ENCODE data around the gene SEMA3C.

The SEMA3C gene

DNA sequence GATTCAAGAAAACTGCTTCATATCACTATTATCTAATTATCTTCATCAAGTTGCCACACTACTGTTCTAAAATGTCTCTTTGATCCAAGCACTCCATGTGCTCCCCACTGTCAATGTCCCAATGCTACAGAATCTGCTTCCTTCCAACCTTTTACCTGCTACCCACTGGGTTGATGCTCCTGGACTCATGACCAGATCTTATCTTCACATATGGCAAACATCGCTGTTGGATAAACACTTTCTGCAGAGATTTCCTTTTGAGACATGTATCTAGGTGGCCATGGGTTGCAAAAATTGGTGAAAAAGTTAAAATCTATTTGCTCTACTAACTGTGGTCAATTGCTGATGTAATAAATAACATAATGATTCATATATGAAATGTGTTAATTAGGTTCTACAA is 24.5 kb upstream of the SEMA3C start:
- Histone ChIP-seq H3K27me3 (ENCODE audit: insufficient read depth, poor library complexity, severe bottlenecking) (no peaks in the 10 kb centered on the region), H3K4me3 (replicated peaks; ENCODE audit: insufficient read depth, low read length) (no peak overlapping the region), H3K27ac (replicated peaks) (no peak overlapping the region)
- DNase-seq (ENCODE audit: low read depth in 1 of 2, low spot score in 1 of 2) = no peak
- TF ChIP-seq, protein P1, sequence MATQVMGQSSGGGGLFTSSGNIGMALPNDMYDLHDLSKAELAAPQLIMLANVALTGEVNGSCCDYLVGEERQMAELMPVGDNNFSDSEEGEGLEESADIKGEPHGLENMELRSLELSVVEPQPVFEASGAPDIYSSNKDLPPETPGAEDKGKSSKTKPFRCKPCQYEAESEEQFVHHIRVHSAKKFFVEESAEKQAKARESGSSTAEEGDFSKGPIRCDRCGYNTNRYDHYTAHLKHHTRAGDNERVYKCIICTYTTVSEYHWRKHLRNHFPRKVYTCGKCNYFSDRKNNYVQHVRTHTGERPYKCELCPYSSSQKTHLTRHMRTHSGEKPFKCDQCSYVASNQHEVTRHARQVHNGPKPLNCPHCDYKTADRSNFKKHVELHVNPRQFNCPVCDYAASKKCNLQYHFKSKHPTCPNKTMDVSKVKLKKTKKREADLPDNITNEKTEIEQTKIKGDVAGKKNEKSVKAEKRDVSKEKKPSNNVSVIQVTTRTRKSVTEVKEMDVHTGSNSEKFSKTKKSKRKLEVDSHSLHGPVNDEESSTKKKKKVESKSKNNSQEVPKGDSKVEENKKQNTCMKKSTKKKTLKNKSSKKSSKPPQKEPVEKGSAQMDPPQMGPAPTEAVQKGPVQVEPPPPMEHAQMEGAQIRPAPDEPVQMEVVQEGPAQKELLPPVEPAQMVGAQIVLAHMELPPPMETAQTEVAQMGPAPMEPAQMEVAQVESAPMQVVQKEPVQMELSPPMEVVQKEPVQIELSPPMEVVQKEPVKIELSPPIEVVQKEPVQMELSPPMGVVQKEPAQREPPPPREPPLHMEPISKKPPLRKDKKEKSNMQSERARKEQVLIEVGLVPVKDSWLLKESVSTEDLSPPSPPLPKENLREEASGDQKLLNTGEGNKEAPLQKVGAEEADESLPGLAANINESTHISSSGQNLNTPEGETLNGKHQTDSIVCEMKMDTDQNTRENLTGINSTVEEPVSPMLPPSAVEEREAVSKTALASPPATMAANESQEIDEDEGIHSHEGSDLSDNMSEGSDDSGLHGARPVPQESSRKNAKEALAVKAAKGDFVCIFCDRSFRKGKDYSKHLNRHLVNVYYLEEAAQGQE (IDR thresholded peaks at IDR 0.05; ENCODE audit: insufficient replicate concordance, low read depth) = no peak
- no peak for TF ChIP-seq SPI1 (IDR thresholded peaks at IDR 0.05; ENCODE audit: borderline replicate concordance, low read depth)
- TF ChIP-seq POLR2AphosphoS5 (IDR thresholded peaks at IDR 0.05; ENCODE audit: low read depth) = no peak
- TF ChIP-seq GABPA (IDR thresholded peaks at IDR 0.05; ENCODE audit: low read depth) = no peak
- TF ChIP-seq, protein P2, sequence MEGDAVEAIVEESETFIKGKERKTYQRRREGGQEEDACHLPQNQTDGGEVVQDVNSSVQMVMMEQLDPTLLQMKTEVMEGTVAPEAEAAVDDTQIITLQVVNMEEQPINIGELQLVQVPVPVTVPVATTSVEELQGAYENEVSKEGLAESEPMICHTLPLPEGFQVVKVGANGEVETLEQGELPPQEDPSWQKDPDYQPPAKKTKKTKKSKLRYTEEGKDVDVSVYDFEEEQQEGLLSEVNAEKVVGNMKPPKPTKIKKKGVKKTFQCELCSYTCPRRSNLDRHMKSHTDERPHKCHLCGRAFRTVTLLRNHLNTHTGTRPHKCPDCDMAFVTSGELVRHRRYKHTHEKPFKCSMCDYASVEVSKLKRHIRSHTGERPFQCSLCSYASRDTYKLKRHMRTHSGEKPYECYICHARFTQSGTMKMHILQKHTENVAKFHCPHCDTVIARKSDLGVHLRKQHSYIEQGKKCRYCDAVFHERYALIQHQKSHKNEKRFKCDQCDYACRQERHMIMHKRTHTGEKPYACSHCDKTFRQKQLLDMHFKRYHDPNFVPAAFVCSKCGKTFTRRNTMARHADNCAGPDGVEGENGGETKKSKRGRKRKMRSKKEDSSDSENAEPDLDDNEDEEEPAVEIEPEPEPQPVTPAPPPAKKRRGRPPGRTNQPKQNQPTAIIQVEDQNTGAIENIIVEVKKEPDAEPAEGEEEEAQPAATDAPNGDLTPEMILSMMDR (IDR thresholded peaks at IDR 0.05; ENCODE audit: insufficient read depth, low read length) = no peak

DNA sequence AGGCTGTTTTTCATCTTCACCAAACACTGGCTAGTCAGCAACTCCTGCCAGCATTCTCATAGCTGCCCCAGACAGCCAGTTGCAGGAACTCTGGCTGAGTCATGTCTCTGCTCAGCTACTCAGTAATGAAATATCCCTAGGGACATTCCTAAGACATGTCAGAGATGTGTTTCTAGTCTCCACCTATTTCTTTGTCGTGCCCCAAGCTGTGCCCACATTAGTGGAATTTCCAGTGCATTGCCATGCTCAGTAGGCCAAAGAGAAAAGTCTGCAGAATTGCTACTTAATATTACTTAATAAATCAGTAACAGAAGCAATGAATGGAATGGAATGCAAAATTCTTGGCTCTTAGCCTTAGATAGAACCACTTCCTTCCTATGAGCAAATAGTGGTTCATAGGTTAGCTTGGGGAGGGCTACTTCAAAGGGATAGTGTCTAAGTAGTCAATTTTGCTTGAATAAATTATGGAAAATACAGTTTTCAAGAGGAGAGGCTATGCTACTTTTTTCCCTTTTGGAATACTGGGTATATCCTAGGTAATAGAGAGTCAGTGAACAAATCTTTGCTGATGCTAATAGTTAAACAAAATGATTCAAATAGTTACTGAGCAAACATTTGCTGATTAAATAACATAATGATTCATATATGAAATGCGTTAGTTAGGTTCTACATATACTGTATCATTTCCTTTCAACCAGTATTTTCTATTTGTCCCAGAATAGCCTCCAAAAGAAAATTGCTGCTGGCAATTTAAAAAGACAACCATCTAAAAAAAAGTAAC is 23.6 kb upstream of the SEMA3C start:
- no peak for DNase-seq (ENCODE audit: low read depth in 1 of 2, low spot score in 1 of 2)
- no peak overlapping the region for H3K4me3 ChIP-seq (replicated peaks; ENCODE audit: insufficient read depth, low read length)
- no peaks in the 10 kb centered on the region for H3K27me3 ChIP-seq (ENCODE audit: insufficient read depth, poor library complexity, severe bottlenecking)
- no peak overlapping the region for H3K27ac ChIP-seq (replicated peaks)
- no peak for TF ChIP-seq POLR2AphosphoS5 (IDR thresholded peaks at IDR 0.05; ENCODE audit: low read depth)
- TF ChIP-seq SPI1 (IDR thresholded peaks at IDR 0.05; ENCODE audit: borderline replicate concordance, low read depth) = no peak
- TF ChIP-seq, protein P1 (IDR thresholded peaks at IDR 0.05; ENCODE audit: insufficient replicate concordance, low read depth) = no peak
- no peak for TF ChIP-seq GABPA (IDR thresholded peaks at IDR 0.05; ENCODE audit: low read depth)
- TF ChIP-seq, protein P2 (IDR thresholded peaks at IDR 0.05; ENCODE audit: insufficient read depth, low read length) = no peak

DNA sequence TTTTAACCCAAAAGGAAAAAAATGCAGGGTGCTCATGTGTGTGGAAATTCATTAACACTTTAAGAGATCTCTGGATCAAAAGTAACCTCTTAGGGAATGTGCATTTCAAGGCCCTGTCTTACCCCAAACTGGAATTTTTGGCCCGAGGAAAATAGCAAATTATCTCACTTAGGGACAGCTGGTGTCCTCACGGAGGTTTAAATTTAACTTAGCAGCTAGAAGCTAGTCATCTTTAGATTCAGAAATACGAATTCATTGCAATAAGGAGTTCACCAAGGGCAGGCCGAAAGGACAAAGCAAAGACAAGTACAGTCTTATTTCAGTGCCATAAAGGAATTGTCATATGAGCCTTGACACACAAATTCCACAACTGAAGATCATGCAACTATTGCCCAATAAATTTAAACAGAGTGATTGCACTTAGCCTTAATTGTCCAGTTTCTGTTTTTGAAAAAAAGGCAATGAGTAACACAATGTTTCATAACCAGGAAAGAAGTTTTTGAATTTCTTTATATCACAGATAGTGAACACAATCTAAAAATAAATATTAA is 22.4 kb upstream of the SEMA3C start:
- no peak for DNase-seq (ENCODE audit: low read depth in 1 of 2, low spot score in 1 of 2)
- H3K27me3 ChIP-seq (ENCODE audit: insufficient read depth, poor library complexity, severe bottlenecking) = no peaks in the 10 kb centered on the region
- no peak overlapping the region for H3K27ac ChIP-seq (replicated peaks)
- TF ChIP-seq, protein P2 (IDR thresholded peaks at IDR 0.05; ENCODE audit: insufficient read depth, low read length) = no peak
- TF ChIP-seq POLR2AphosphoS5 (IDR thresholded peaks at IDR 0.05; ENCODE audit: low read depth) = no peak
- H3K4me3 ChIP-seq (replicated peaks; ENCODE audit: insufficient read depth, low read length) = no peak overlapping the region
